Hepatic stellate cell (primary cell): ENCODE measurements around the gene MAL.
"Not testable (repeated sequence)": the region's sequence is repeated elsewhere in the genome, so short reads cannot be mapped to it uniquely, and the experiment has no call there.

Experiments used
- DNase-seq: peaks from one replicate; pipeline ENCODE4 v3.0.0; 2011; ENCODE audit warnings: low spot score

The MAL gene

GRCh38 chr2:95063086-95063958 is 37.8 kb downstream of the MAL start:
- no peak for DNase-seq

GRCh38 chr2:95068256-95068655 is 42.7 kb downstream of the MAL start:
- no peak for DNase-seq

DNA sequence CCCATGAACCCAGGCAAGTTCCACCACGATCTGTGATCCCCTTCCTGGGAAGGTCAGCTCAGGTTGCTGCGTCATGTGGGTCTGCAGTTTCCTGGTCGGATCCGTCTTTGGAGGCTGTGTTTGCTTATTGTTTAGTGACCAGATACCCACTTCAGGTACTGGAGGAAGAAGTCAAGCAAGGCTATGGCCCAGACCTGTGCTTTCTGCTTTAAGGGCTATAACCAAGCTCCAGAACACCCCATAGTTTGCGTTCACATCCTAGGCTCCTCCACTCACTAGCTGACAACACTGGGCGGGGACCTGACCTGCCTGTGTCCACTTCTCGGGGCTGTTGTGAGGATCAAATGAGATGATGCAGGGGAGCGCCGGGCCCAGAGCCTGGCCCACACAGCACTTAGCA is 44.0 kb downstream of the MAL start:
- no peak for DNase-seq

DNA sequence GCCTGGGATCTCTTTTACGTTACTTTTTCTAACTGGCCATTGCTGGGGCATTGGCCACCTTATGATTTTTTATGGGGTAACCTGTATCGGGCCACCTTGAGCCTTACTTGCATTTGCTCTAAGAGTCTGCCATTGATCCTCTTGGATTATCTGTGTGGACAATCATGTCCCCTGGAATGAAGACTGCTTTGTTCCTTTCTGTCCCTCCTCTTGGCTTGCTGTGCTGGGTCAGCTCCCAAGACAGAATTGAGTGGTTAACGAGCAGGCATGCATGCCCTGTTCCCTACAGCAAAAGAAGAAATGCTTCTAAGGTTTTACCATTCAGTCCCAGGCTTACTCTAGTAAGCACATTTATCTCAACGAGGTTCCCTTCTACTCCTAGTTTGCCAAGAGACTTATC is 46.3 kb downstream of the MAL start:
- DNase-seq: no peak

- no peak for DNase-seq
Measured at GRCh38 chr2:95072424-95072823, 46.9 kb downstream of the MAL start.

GRCh38 chr2:95073856-95074662 is 48.6 kb downstream of the MAL start:
- no peak for DNase-seq

DNA sequence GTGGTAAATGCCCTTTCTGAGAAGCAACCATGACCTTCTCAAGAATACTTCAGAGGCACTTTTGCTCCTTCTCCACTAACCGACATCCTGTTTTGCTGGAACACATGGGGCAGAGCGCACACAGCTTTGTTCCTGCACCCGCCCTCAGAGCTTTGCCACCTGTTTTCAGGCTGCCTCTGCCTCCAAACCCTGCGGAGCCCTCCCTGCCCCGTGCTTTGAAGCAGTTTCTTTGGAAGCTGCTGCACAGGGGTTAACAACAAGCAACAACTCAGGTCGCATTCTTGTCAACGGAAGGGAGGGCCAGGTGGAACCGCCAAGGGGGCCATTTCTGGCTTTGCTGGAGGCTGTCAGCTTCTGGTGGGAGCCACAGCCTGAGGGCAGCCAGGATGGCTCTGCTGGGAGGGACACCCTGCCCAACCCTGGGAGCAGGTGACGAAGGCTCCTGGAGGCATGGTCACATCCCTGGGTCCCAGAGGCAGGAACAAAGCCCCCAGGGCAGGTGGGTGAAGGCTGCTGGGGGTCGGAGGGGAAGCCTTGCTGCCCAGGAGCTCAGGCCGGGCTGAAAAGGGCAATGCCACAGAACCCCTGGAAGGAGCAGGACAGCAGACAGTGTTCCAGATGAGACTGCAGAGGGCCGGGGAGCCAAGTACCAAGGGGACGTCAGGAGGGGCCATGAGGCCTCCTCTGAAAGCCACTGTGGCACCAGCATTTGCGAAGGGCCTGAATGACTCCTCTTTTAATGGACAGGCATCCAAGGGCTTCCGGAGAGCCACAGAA is 49.3 kb downstream of the MAL start:
- DNase-seq: no peak

- no peak for DNase-seq
Measured at GRCh38 chr2:95075440-95076132, 50.1 kb downstream of the MAL start.

- peak; percentile 62 for DNase-seq
Measured at GRCh38 chr2:95076705-95077529, 51.4 kb downstream of the MAL start.

DNA sequence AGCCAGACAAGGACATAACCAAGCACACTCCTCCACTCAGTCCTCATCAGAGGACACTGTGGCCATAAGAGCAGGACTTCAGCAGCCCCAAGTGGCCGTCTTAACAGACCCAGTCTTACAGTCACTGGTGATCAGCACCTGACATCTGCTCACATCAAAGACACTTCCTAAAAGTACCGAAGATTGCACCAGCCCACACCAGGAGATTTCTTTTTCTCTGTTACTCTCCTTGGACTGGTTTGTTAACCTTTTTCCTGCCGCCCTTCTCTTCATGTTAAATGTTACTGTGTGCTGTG is 52.0 kb downstream of the MAL start:
- no peak for DNase-seq

DNA sequence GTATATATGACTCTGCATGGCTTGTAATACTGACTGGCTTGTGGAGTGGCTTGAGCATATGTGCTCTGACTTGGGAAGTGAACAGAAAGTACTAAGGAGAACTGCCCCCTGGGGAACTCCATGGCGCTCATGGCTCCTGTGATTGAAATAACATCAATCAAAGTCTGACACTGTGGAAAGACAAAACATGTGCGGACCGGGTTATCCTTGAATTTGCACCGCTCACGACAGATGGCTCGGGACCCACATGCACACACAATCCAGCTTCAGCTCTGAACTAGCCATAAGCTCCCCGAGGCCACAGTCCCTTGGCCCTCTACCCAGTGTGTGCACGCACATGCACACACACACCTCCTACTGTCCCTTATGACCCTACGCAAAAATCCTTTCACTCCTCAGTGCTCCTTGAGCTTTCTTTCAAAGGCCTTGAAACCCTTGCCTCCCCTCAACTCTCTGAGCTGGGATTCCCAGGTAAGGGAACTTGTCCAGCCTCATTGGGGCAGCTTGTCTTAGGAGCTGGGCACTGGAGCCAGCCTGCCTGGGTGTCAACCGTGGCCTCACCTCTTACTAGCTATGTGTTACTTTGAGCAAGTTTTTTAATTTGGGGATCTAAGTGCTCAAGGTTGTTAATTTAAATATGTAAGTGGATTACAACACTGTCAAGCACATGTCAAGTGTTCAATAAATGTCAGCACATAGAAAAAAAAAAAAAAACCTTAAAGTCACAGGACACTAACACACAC is 52.5 kb downstream of the MAL start:
- no peak for DNase-seq

- no peak for DNase-seq
Measured at GRCh38 chr2:95079199-95079683, 53.7 kb downstream of the MAL start.

DNA sequence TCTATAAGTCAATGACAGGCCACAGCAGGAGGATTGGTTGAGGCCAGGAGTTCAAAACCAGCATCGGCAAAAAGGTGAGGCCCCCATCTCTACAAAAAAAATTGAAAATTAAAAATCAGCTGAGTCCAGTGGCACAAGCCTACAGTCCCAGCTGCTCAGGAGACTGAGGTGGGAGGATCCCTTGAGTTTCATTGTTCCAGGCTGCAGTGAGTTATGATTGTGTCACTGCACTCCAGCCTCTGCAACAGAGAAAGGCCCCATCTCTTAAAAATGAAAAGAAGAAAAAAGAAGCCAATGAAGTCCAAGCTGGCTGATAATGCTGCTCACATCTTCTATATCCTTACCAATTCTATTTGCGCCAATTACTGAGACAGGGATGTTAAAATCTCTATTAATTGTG is 57.0 kb downstream of the MAL start:
- DNase-seq: no peak

DNA sequence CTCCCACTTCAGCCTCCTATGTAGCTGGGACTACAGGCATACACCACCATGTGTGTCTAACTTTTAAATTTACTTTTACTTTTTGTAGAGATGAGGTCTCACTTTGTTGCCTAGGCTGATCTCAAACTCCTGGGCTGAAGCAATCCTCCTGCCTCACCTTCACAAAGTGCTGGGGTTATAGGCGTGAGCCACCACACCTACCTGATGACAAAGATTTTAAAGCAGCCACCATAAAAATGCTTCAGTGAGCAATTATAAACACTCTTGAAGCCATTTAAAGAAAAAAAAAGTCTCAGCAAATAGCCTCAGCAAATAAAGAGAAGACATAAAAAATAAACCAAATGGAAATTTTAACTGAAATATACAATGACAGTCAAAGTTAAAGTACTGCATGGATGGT is 60.5 kb downstream of the MAL start:
- DNase-seq: no peak

- no peak for DNase-seq
Measured at GRCh38 chr2:95087379-95087778, 61.9 kb downstream of the MAL start.

- DNase-seq: no peak
Measured at GRCh38 chr2:95091885-95092555, 66.5 kb downstream of the MAL start.

DNA sequence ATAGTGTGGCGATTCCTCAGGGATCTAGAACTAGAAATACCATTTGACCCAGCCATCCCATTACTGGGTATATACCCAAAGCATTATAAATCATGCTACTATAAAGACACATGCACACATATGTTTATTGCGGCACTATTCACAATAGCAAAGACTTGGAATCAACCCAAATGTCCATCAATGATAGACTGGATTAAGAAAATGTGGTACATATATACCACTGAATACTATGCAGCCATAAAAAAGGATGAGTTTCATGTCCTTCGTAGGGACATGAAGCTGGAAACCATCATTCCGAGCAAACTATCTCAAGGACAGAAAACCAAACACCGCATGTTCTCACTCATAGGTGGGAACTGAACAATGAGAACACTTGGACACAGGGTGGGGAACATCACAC is 72.8 kb downstream of the MAL start:
- not testable (repeated sequence) for DNase-seq

- DNase-seq: no peak
Measured at GRCh38 chr2:95099910-95100309, 74.4 kb downstream of the MAL start.
